ENCODE measurements around the gene NBPF15. TPM values are rescaled to one million over a fixed set of nuclear protein-coding genes. Genes with fewer than 3 reads are reported as not detected.

Gene NBPF15
- 31.9 and 41.3 TPM in 2 replicates for total RNA-seq (ENCODE audit: low replicate concordance)

GRCh38 chr1:144461136-144461759 lies at the start of gene NBPF15:
Gene NBPF15, minus strand, starts transcription at chr1:144461669. Its CDS starts 21,666 bp downstream, at chr1:144440003.

Other genes starting within 250 kb of the NBPF15 start
- gene PPIAL4E, start 88.0 kb downstream of the NBPF15 start, total RNA-seq (ENCODE audit: low replicate concordance), result not detected in 2 replicates
- not detected in 2 replicates for gene PPIAL4F, start 131.2 kb upstream of the NBPF15 start, total RNA-seq (ENCODE audit: low replicate concordance)